ENCODE measurements around the gene CUX1.

CUX1 gene

DNA sequence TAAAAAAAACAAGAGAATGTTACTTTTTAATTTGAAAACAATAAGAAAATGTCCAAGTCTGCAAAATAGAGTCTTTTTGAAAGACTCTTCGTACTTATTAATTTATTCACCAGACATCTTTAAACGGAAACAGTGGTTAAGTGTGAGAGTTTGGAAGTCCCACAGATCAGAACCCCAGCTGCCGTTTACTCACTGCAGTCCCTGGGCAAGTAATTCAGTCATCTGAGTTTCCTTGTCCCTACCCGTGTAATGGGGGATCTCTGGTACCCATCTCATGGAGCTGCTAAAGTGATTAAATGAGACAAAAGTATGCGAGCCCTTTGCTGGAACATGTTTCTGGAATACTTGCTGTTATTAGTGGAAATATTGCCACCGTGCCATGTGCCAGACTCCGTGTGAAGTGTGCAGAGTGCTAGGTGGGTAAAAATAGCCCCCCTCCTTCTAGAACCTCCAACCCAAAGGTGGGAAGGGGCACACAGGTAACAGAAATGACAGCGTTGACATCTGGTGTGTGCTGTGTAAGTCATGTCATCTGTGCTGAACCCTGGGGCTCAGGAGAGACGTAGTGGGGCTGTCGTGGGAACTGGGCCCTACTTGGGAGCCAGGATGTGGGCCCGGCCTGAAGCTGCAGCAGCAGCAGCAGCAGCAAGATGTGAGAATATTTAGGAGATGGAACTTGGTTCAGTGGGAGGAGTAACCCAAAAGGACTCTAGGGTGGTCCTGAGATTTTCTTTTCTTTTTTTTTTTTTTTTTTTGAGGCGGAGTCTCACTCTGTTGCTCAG, 140.5 kb downstream of the CUX1 start:
- no peak overlapping the region for H3K4me3 ChIP-seq (ENCODE audit: control insufficient read depth, low read depth, low read length)
- DNase-seq (ENCODE audit: low read depth) = no peak
- TF ChIP-seq, protein P1, sequence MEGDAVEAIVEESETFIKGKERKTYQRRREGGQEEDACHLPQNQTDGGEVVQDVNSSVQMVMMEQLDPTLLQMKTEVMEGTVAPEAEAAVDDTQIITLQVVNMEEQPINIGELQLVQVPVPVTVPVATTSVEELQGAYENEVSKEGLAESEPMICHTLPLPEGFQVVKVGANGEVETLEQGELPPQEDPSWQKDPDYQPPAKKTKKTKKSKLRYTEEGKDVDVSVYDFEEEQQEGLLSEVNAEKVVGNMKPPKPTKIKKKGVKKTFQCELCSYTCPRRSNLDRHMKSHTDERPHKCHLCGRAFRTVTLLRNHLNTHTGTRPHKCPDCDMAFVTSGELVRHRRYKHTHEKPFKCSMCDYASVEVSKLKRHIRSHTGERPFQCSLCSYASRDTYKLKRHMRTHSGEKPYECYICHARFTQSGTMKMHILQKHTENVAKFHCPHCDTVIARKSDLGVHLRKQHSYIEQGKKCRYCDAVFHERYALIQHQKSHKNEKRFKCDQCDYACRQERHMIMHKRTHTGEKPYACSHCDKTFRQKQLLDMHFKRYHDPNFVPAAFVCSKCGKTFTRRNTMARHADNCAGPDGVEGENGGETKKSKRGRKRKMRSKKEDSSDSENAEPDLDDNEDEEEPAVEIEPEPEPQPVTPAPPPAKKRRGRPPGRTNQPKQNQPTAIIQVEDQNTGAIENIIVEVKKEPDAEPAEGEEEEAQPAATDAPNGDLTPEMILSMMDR (conservative IDR thresholded peaks at IDR 0.05; ENCODE audit: control insufficient read depth, insufficient read depth, low read depth, low read length) = no peak

DNA sequence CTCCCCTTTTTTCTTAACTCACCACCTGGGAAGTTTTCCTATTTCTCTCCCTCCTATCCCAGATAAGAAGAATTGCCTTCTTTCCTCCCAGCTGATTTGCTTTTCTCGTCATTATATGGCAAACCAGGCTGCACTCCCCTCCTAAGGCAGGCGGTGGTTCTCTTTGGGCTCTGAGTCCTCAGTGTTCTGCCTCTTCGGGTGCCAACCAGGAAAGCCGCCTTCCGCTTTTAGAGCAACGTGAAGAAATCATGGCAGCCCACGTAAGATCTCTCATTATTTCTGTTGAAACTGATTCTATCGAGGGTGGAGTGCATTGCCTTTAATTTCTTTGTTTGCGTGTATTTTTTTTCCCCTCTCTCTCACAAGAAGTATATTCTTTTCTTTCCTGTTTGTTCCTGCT, 141.9 kb downstream of the CUX1 start:
- DNase-seq (ENCODE audit: low read depth) = no peak
- TF ChIP-seq, protein P1 (conservative IDR thresholded peaks at IDR 0.05; ENCODE audit: control insufficient read depth, insufficient read depth, low read depth, low read length) = no peak
- no peak overlapping the region for H3K4me3 ChIP-seq (ENCODE audit: control insufficient read depth, low read depth, low read length)

DNA sequence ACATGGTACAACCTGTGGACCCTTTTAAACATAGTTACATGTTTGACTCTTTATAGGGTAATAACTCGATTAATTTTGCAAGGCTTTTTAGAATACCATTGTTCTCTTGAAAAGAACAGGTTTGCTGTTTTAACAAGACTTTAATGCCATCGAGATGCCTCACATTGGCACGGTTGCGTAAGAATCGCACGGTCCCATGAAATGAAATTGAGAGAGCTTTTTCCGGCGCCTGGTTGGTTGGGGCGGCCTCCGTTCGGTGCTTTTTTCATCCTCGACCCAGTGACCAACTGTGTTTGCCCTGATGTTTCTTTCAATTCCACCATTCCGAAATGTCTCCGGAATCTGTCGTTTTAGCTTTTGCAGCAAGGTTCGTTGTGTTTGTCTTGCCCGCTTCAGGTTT, 142.4 kb downstream of the CUX1 start:
- TF ChIP-seq, protein P1 (conservative IDR thresholded peaks at IDR 0.05; ENCODE audit: control insufficient read depth, insufficient read depth, low read depth, low read length) = no peak
- no peak overlapping the region for H3K4me3 ChIP-seq (ENCODE audit: control insufficient read depth, low read depth, low read length)
- DNase-seq (ENCODE audit: low read depth) = no peak

DNA sequence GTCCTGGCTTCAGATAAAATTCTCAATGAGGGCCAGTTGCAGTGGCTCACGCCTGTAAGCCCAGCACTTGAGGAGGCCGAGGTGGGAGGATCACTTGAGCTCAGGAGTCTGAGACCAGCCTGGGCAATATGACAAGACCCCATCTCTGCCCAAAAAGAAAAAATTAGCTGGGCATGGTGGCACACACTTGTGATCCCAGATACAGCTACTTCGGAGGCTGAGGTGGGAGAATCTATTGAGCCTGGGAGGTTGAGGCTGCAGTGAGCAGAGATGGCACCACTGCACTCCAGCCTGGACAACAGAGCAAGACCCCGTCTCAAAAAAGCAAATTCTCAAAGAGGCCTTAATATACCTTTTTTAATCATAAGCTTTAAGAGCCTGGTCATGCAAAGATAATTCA, 142.9 kb downstream of the CUX1 start:
- H3K4me3 ChIP-seq (ENCODE audit: control insufficient read depth, low read depth, low read length) = no peak overlapping the region
- TF ChIP-seq, protein P1 (conservative IDR thresholded peaks at IDR 0.05; ENCODE audit: control insufficient read depth, insufficient read depth, low read depth, low read length) = no peak
- DNase-seq (ENCODE audit: low read depth) = no peak

DNA sequence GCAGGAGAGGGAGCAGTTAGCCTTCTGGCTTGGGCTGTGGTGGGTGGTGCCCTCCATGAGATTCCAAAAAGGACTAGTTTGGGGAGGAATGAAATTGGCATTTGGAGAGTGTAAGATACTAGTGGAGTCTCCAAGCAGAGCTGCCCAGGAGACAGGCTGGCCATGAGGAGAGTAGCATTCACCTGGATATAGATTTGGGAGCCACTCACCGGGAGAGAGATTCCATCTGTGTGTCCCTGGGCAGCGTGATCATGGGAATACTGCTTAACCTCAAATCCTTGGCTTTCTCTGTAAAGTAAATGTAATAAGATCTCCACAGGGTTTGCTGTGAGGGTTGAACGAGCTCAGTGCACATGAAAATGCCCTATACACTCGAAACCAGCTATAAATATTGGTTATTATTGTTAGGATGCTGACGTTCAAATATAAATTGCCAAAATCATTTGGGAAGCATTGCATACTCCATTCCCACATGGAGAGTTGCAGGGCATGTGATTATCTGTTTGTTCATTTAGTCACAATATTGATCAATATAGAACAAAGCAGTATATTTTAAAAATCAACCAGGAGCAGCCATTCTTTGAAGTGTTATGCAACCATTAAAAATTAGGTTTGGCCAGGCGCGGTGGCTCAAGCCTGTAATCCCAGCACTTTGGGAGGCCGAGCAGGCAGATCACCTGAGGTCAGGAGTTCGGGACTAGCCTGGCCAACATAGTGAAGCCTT, 143.7 kb downstream of the CUX1 start:
- no peak for DNase-seq (ENCODE audit: low read depth)
- TF ChIP-seq, protein P1 (conservative IDR thresholded peaks at IDR 0.05; ENCODE audit: control insufficient read depth, insufficient read depth, low read depth, low read length) = no peak
- no peak overlapping the region for H3K4me3 ChIP-seq (ENCODE audit: control insufficient read depth, low read depth, low read length)

DNA sequence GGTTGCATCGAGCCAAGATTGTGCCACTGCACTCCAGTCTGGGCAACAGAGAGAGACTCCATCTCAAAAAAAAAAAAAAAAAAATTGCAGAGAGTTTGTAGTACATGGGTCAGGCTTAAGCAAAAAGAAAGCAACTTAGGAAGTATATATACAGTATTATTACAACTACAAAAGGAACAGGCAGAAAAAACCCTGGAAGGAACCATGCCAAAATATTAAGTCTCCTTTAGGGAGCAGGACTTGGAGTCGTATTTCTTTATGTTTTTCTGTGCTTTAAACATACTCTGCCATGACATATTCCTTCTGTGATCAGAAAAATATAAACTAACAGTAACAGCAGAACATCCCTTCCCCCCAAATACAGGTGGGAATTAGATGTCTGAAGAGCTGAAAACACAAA, 144.4 kb downstream of the CUX1 start:
- no peak overlapping the region for H3K4me3 ChIP-seq (ENCODE audit: control insufficient read depth, low read depth, low read length)
- TF ChIP-seq, protein P1 (conservative IDR thresholded peaks at IDR 0.05; ENCODE audit: control insufficient read depth, insufficient read depth, low read depth, low read length) = no peak
- DNase-seq (ENCODE audit: low read depth) = no peak

All from fibroblast of mammary gland (primary cell).